ENCODE data around the gene MAN1A2.

DNA sequence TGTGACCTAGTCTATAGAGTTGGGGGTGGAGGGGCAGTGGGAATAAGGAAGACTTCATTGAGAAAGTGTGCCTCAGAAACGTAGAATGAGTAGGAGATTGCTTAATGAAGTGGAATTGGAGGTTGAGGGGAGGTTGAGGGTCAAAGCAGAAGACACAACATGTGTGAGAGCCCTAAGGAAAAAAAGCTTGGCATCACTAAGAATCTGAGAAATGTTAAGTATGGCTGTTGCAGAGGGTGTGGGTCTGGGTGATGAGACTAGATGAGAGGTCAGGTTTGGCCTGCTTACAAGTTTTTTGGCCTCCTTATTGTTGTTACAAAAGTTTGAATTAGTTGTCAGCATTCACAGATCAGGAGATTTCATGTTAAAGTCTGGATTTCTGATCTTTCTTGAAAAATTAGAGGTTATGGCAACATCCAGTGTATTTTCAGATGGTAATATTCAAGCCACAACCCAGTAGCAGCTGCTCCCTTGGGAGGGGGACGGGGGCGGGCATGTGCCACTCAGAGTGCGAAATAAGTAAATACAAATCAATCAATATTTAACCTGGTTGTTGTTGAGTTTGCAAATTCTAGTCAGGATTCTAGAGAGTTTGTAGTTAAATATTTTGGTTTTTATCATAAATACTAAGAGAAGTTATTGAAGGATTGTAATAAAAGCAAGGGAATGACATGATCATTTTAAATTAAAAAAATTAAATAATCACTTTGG, 4.3 kb downstream of the MAN1A2 start:
- no peak for TF ChIP-seq POLR2AphosphoS5 (IDR thresholded peaks at IDR 0.05; ENCODE audit: borderline replicate concordance, low read depth, low read length)
- no peak for TF ChIP-seq EZH2 (IDR thresholded peaks at IDR 0.05)
- TF ChIP-seq FOXP2 (optimal IDR thresholded peaks at IDR 0.05; ENCODE audit: control extremely low read depth, extremely low read length, insufficient read depth) = no peak
